Measurements from ENCODE around the gene ADAMTS12. TPM values are rescaled to one million over a fixed set of nuclear protein-coding genes. Genes with fewer than 3 reads are reported as not detected.
A peak's percentile ranks its signal among the peaks of the same experiment; 100 is the strongest.

ADAMTS12 gene
- not detected in 2 replicates for total RNA-seq (2014; rRNA removed; shearing (Covaris generic))
- polyA plus RNA-seq (2015; cell fraction: cytosol; rRNA removed), result not detected in 2 replicates
- polyA plus RNA-seq (2015; cell fraction: nucleus; rRNA removed), result not detected in 2 replicates

GRCh38 chr5:33891788-33892619, at the start of gene ADAMTS12:
Gene ADAMTS12, minus strand, starts transcription at chr5:33891990. Its CDS starts 134 bp downstream, at chr5:33891856.
- in situ Hi-C loops (cut with HindIII; ENCODE audit: low pct_unique_long_range_greater_than_20kb, low sequenced_read_pairs), result no loop called here

GRCh38 chr5:33941090-33941489, 49.3 kb upstream of the ADAMTS12 start:
- no peak for DNase-seq (ENCODE audit: low read depth, low spot score)
- in situ Hi-C loops (cut with HindIII; ENCODE audit: low pct_unique_long_range_greater_than_20kb, low sequenced_read_pairs), result no loop called here

More at GRCh38 chr5:33891788-33892619, at the start of gene ADAMTS12:
- DNase-seq (ENCODE audit: low read depth, low spot score), result no peak

GRCh38 chr5:33939556-33940262, 47.9 kb upstream of the ADAMTS12 start:
- in situ Hi-C loops (cut with HindIII; ENCODE audit: low pct_unique_long_range_greater_than_20kb, low sequenced_read_pairs), result no loop called here
- DNase-seq (ENCODE audit: low read depth, low spot score), result peak; percentile 70

- in situ Hi-C loops (cut with HindIII; ENCODE audit: low pct_unique_long_range_greater_than_20kb, low sequenced_read_pairs), result no loop called here
- no peak for DNase-seq (ENCODE audit: low read depth, low spot score)
Observed at GRCh38 chr5:33938881-33939280, 47.1 kb upstream of the ADAMTS12 start.

GRCh38 chr5:33938507-33938796, 46.7 kb upstream of the ADAMTS12 start:
- DNase-seq (ENCODE audit: low read depth, low spot score), result no peak
- in situ Hi-C loops (cut with HindIII; ENCODE audit: low pct_unique_long_range_greater_than_20kb, low sequenced_read_pairs), result no loop called here

GRCh38 chr5:33937707-33938506, 46.1 kb upstream of the ADAMTS12 start:
- in situ Hi-C loops (cut with HindIII; ENCODE audit: low pct_unique_long_range_greater_than_20kb, low sequenced_read_pairs), result no loop called here
- DNase-seq (ENCODE audit: low read depth, low spot score), result no peak

- in situ Hi-C loops (cut with HindIII; ENCODE audit: low pct_unique_long_range_greater_than_20kb, low sequenced_read_pairs), result no loop called here
Observed at GRCh38 chr5:33937017-33937706, 45.4 kb upstream of the ADAMTS12 start.

GRCh38 chr5:33936381-33937016, 44.7 kb upstream of the ADAMTS12 start, which contains the start of gene RXFP3:
Gene RXFP3, plus strand, starts transcription at chr5:33936386. Its CDS starts 355 bp downstream, at chr5:33936741.
- in situ Hi-C loops (cut with HindIII; ENCODE audit: low pct_unique_long_range_greater_than_20kb, low sequenced_read_pairs), result no loop called here
- no peak for DNase-seq (ENCODE audit: low read depth, low spot score)

More at GRCh38 chr5:33937017-33937706, 45.4 kb upstream of the ADAMTS12 start:
- no peak for DNase-seq (ENCODE audit: low read depth, low spot score)

- in situ Hi-C loops (cut with HindIII; ENCODE audit: low pct_unique_long_range_greater_than_20kb, low sequenced_read_pairs), result no loop called here
- DNase-seq (ENCODE audit: low read depth, low spot score), result peak; percentile 42
Observed at GRCh38 chr5:33936004-33936380, 44.2 kb upstream of the ADAMTS12 start.

GRCh38 chr5:33934176-33934575, 42.4 kb upstream of the ADAMTS12 start:
- no peak for DNase-seq (ENCODE audit: low read depth, low spot score)
- in situ Hi-C loops (cut with HindIII; ENCODE audit: low pct_unique_long_range_greater_than_20kb, low sequenced_read_pairs), result no loop called here

GRCh38 chr5:33933723-33934169, 42.0 kb upstream of the ADAMTS12 start:
- in situ Hi-C loops (cut with HindIII; ENCODE audit: low pct_unique_long_range_greater_than_20kb, low sequenced_read_pairs), result no loop called here
- no peak for DNase-seq (ENCODE audit: low read depth, low spot score)

- in situ Hi-C loops (cut with HindIII; ENCODE audit: low pct_unique_long_range_greater_than_20kb, low sequenced_read_pairs), result no loop called here
Observed at GRCh38 chr5:33931136-33931535, 39.3 kb upstream of the ADAMTS12 start.

GRCh38 chr5:33929925-33930690, 38.3 kb upstream of the ADAMTS12 start:
- in situ Hi-C loops (cut with HindIII; ENCODE audit: low pct_unique_long_range_greater_than_20kb, low sequenced_read_pairs), result no loop called here
- no peak for DNase-seq (ENCODE audit: low read depth, low spot score)

More at GRCh38 chr5:33931136-33931535, 39.3 kb upstream of the ADAMTS12 start:
- DNase-seq (ENCODE audit: low read depth, low spot score), result no peak

- in situ Hi-C loops (cut with HindIII; ENCODE audit: low pct_unique_long_range_greater_than_20kb, low sequenced_read_pairs), result no loop called here
- no peak for DNase-seq (ENCODE audit: low read depth, low spot score)
Observed at GRCh38 chr5:33928283-33928682, 36.5 kb upstream of the ADAMTS12 start.

GRCh38 chr5:33927685-33928084, 35.9 kb upstream of the ADAMTS12 start:
- in situ Hi-C loops (cut with HindIII; ENCODE audit: low pct_unique_long_range_greater_than_20kb, low sequenced_read_pairs), result no loop called here
- no peak for DNase-seq (ENCODE audit: low read depth, low spot score)

GRCh38 chr5:33925278-33925677, 33.5 kb upstream of the ADAMTS12 start:
- in situ Hi-C loops (cut with HindIII; ENCODE audit: low pct_unique_long_range_greater_than_20kb, low sequenced_read_pairs), result no loop called here
- DNase-seq (ENCODE audit: low read depth, low spot score), result no peak
